Naive thymus-derived CD8-positive, alpha-beta T cell (primary cell): ENCODE measurements around the gene ZNF99. TPM values are rescaled to one million over a fixed set of nuclear protein-coding genes. Genes with fewer than 3 reads are reported as not detected.
"Not testable (repeated sequence)": the region's sequence is repeated elsewhere in the genome, so short reads cannot be mapped to it uniquely, and the experiment has no call there.

Source experiments
- ATAC-seq, 2 donors: fragments of 150-1000 bp; cut with Tn5 transposase in 1 of 2; sonication (Bioruptor Pico), chemical (Tn5 transposase) in 1 of 2; 1 replicate in 1 of 2; 2 replicates in 1 of 2; pipeline ENCODE4 v1.10.0; 2021; ENCODE audit warnings: mild to moderate bottlenecking in 2 of 2, moderate library complexity in 2 of 2
- POLR2A ChIA-PET: fragments of 350-600 bp; sonication (Branson Sonifier 250); formaldehyde crosslinking; loops from one replicate; lab custom pipeline; 2021; ENCODE audit warnings: antibody characterized with exemption; lab: Charles Lee
- DNase-seq, 10 donors: peaks; one replicate each; pipeline versions ENCODE4 v3.0.0 to v3.0.0-alpha.2; 2020 to 2022
- H3K27ac Mint-ChIP-seq, 10 donors: one replicate each; pipeline ENCODE4 v1.8.0; 2020 to 2022; ENCODE audit warnings: mild to moderate bottlenecking in 10 of 10, mixed read lengths in 10 of 10, moderate library complexity in 4 of 10, inconsistent platforms in 1 of 10
- H3K27me3 Mint-ChIP-seq, 5 donors: one replicate each; pipeline ENCODE4 v1.8.0; 2021 to 2022; ENCODE audit warnings: mixed read lengths in 5 of 5
- H3K36me3 Mint-ChIP-seq, 3 donors: one replicate each; pipeline ENCODE4 v1.8.0; 2020 to 2022; ENCODE audit warnings: mixed read lengths in 3 of 3, mild to moderate bottlenecking in 2 of 3, inconsistent platforms in 1 of 3
- H3K4me1 Mint-ChIP-seq, 4 donors: one replicate each; pipeline ENCODE4 v1.8.0; 2021 to 2022; ENCODE audit warnings: mixed read lengths in 4 of 4
- H3K4me3 Mint-ChIP-seq, 10 donors: one replicate each; pipeline ENCODE4 v1.8.0; 2020 to 2022; ENCODE audit warnings: mild to moderate bottlenecking in 10 of 10, mixed read lengths in 10 of 10, moderate library complexity in 6 of 10, inconsistent platforms in 1 of 10
- H3K9me3 Mint-ChIP-seq, 9 donors: one replicate each; pipeline ENCODE4 v1.8.0; 2020 to 2022; ENCODE audit warnings: mixed read lengths in 9 of 9, mild to moderate bottlenecking in 3 of 9, inconsistent platforms in 1 of 9, moderate library complexity in 1 of 9
- polyA plus RNA-seq, 3 donors: library from polyadenylated mRNA; unstranded; fragments of 300-500 nt; fragmentation: Illumina TruSeq; gene quantifications; one replicate each; pipeline ENCODE4 v1.2.3, GENCODE V29; 2021
- total RNA-seq, 8 experiments: library from RNA in 2 of 8; stranded (reverse) in 2 of 8; gene quantifications; one replicate each; pipeline ENCODE4 v1.2.3 and lab custom pipeline; 2021 to 2026

Gene ZNF99
- total and polyA plus RNA-seq, 5 experiments from 2014 or later = 0.05 TPM; not detected in 4

- Mint-ChIP-seq H3K4me3 (no peak overlapping the region), H3K9me3 (peaks cover 0 to 41% (median 12%) of the 10 kb centered on the region in 9 donors), H3K36me3 (peaks cover 0 to 15% (median 0%) of the 10 kb centered on the region in 3 donors), H3K27me3 (no peaks in the 10 kb centered on the region), H3K4me1 (no peaks in the 10 kb centered on the region), H3K27ac (no peak overlapping the region)
- DNase-seq = no peak
- ATAC-seq = no peak
- POLR2A ChIA-PET = no interaction called here
Observed at GRCh38 chr19:22708983-22709382, 75.0 kb downstream of the ZNF99 start.

- DNase-seq, ATAC-seq, H3K4me1 Mint-ChIP-seq, H3K27ac Mint-ChIP-seq, H3K4me3 Mint-ChIP-seq, H3K27me3 Mint-ChIP-seq, POLR2A ChIA-PET: not testable (repeated sequence)
- H3K9me3 Mint-ChIP-seq = peaks cover 0 to 55% (median 18%) of the 10 kb centered on the region in 9 donors
- peaks cover 0 to 20% (median 2%) of the 10 kb centered on the region in 3 donors for H3K36me3 Mint-ChIP-seq
Observed at GRCh38 chr19:22703096-22703495, 80.9 kb downstream of the ZNF99 start.

- H3K27me3 Mint-ChIP-seq, H3K4me3 Mint-ChIP-seq, ATAC-seq, H3K4me1 Mint-ChIP-seq, H3K27ac Mint-ChIP-seq, DNase-seq, POLR2A ChIA-PET: not testable (repeated sequence)
- Mint-ChIP-seq H3K9me3 (peaks cover 0 to 59% (median 21%) of the 10 kb centered on the region in 9 donors), H3K36me3 (peaks cover 0 to 21% (median 2%) of the 10 kb centered on the region in 3 donors)
Observed at GRCh38 chr19:22702661-22703060, 81.3 kb downstream of the ZNF99 start.

Other genes with a start within 250 kb of the ZNF99 start
- gene ZNF492, start 149.8 kb downstream of the ZNF99 start, total RNA-seq = 1 to 10 TPM; 1.0 to 1.3 TPM
- under 1 TPM; 0.07 to 0.34 (median 0.24) TPM for gene ZNF492, start 149.8 kb downstream of the ZNF99 start, polyA plus RNA-seq
- gene ZNF723, start 48.1 kb upstream of the ZNF99 start, total RNA-seq = not detected
- not detected for gene ZNF723, start 48.1 kb upstream of the ZNF99 start, polyA plus RNA-seq
- gene ZNF728, start 219.0 kb upstream of the ZNF99 start, total RNA-seq = not detected
- gene ZNF728, start 219.0 kb upstream of the ZNF99 start, polyA plus RNA-seq = not detected